ENCODE measurements around the gene KIAA0930.

Gene KIAA0930

GRCh38 chr22:45224331-45224730 is 16.4 kb downstream of the KIAA0930 start:
- TF ChIP-seq POLR2AphosphoS5 (IDR thresholded peaks at IDR 0.05; ENCODE audit: low read depth, low read length) (no peak), SIN3A (IDR thresholded peaks at IDR 0.05; ENCODE audit: borderline replicate concordance, insufficient read depth, low read length) (no peak), FOXP2 (optimal IDR thresholded peaks at IDR 0.05; ENCODE audit: borderline replicate concordance, extremely low read depth, extremely low read length, insufficient read depth) (no peak), TAF1 (IDR thresholded peaks at IDR 0.05; ENCODE audit: borderline replicate concordance, insufficient read depth, low read length) (no peak), REST (IDR thresholded peaks at IDR 0.05; ENCODE audit: insufficient read depth in 1 of 2, low read depth in 2 of 2, low read length in 2 of 2) (no peak)

DNA sequence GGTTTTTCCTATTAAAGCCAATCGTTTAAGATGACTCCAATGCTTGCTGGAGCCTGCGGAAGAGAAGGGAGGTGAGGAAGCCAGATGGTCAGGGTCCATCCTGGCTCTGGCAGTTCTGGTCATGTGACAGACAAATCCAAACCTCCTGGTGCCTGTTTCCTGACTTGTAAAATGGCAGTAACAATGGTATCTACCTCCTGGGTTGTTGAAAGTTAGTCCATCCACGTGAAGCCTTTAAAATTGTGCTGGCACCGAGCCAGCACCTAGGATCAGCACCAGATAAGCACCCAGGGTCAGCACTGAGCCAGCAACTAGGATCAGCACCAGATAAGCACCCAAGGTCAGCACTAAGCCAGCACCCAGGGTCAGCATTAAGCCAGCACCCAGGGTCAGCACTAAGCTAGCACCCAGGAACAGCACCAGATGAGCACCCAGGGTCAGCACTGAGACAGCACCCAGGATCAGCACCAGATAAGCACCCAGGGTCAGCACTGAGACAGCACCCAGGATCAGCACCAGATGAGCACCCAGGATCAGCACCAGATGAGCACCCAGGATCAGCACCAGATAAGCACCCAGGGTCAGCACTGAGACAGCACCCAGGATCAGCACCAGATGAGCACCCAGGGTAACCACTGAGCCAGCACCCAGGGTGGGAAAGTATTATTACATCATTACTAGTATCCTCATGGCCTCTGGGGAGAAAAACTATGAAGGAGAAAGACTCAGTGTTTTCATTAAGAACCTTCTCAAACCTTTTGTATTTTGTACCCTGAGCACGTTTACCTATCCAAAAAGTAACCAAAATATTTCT is 17.2 kb downstream of the KIAA0930 start:
- TF ChIP-seq REST (IDR thresholded peaks at IDR 0.05; ENCODE audit: insufficient read depth in 1 of 2, low read depth in 2 of 2, low read length in 2 of 2) = no peak
- no peak for TF ChIP-seq SIN3A (IDR thresholded peaks at IDR 0.05; ENCODE audit: borderline replicate concordance, insufficient read depth, low read length)
- no peak for TF ChIP-seq FOXP2 (optimal IDR thresholded peaks at IDR 0.05; ENCODE audit: borderline replicate concordance, extremely low read depth, extremely low read length, insufficient read depth)
- no peak for TF ChIP-seq TAF1 (IDR thresholded peaks at IDR 0.05; ENCODE audit: borderline replicate concordance, insufficient read depth, low read length)
- TF ChIP-seq POLR2AphosphoS5 (IDR thresholded peaks at IDR 0.05; ENCODE audit: low read depth, low read length) = no peak

DNA sequence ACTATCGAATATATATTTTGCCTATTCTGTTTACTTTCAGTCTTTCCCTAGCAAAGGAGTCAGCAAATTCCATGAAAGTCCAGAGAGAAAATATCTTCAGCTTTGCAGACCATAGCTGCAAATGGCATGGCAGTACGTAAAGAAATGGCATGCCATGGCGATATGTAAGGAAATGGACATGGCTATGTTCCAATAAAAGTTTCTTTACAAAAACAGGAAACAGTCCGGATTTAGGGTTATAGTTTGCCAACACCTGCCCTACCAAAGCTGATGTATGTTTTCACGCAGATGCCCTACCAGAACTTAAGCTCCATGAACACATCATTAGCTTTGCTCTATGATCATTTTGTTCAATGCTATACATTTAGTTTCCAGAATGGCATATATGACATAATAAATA is 19.5 kb downstream of the KIAA0930 start:
- TF ChIP-seq FOXP2 (optimal IDR thresholded peaks at IDR 0.05; ENCODE audit: borderline replicate concordance, extremely low read depth, extremely low read length, insufficient read depth) (no peak), POLR2AphosphoS5 (IDR thresholded peaks at IDR 0.05; ENCODE audit: low read depth, low read length) (no peak), TAF1 (IDR thresholded peaks at IDR 0.05; ENCODE audit: borderline replicate concordance, insufficient read depth, low read length) (no peak), REST (IDR thresholded peaks at IDR 0.05; ENCODE audit: insufficient read depth in 1 of 2, low read depth in 2 of 2, low read length in 2 of 2) (no peak), SIN3A (IDR thresholded peaks at IDR 0.05; ENCODE audit: borderline replicate concordance, insufficient read depth, low read length) (no peak)

GRCh38 chr22:45218976-45219375 is 21.7 kb downstream of the KIAA0930 start:
- TF ChIP-seq SIN3A (IDR thresholded peaks at IDR 0.05; ENCODE audit: borderline replicate concordance, insufficient read depth, low read length) (no peak), TAF1 (IDR thresholded peaks at IDR 0.05; ENCODE audit: borderline replicate concordance, insufficient read depth, low read length) (no peak), FOXP2 (optimal IDR thresholded peaks at IDR 0.05; ENCODE audit: borderline replicate concordance, extremely low read depth, extremely low read length, insufficient read depth) (no peak), REST (IDR thresholded peaks at IDR 0.05; ENCODE audit: insufficient read depth in 1 of 2, low read depth in 2 of 2, low read length in 2 of 2) (no peak), POLR2AphosphoS5 (IDR thresholded peaks at IDR 0.05; ENCODE audit: low read depth, low read length) (no peak)
